ENCODE measurements around the gene RPAP3. TPM values are rescaled to one million over a fixed set of nuclear protein-coding genes. Genes with fewer than 3 reads are reported as not detected.
"Not testable (repeated sequence)": the region's sequence is repeated elsewhere in the genome, so short reads cannot be mapped to it uniquely, and the experiment has no call there.

RPAP3 gene
- total RNA-seq, 4 donors from 2014 or later: 17.9 to 24.9 (median 21.4) TPM

DNA sequence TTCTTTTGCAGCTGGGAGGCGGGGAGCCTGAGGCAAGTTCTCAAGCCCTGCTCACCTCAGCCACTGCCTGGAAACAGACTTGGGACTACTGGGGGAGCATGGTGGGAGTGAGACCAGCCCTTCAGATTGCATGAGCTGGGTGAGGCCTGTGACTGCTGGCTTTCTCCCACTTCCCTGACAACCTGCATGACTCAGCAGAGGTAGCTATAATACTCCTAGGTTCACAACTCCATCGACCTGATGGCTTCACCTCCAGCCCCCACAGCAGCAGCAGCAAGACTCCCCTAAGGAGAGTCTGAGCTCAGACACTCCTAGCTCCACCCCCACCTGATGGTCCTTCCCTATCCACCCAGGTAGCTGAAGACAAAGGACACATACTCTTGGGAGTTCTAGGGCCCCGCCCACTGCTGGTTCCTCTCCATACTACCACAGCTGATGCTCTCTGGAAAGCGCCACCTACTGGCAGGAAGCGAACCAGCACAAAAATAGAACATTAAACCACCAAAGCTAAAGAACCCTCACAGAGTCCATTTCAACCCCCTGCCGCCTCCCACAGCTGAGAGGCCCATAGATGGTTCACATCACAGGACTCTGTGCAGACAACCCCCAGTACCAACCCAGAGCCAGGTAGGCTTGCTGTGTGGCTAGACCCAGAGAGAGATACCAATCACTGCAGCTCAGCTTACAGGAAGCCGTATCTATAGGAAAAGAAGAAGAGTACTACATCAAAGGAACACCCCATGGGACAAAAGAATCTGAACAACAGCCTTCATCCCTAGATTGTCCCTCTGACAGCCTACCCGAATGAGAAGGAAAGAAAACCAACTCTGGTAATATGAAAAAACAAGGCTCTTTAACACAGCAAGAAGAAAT is 68.7 kb downstream of the RPAP3 start:
- intact Hi-C loops (cut with DNase I): no loop called here
- no peaks in the 10 kb centered on the region for H3K4me1 ChIP-seq
- no peak overlapping the region for H3K27ac ChIP-seq
- 57 to 67% methylated on average over 8 of the region's 8 CpGs for WGBS, 2 donors
- no peak overlapping the region for H3K4me3 ChIP-seq (replicated peaks in 1 of 3)
- no peaks in the 10 kb centered on the region for H3K27me3 ChIP-seq
- peak in 1 of 2 donors; percentile 4 for DNase-seq
- H3K9me3 ChIP-seq: no peaks in the 10 kb centered on the region
- TF ChIP-seq, protein P1, sequence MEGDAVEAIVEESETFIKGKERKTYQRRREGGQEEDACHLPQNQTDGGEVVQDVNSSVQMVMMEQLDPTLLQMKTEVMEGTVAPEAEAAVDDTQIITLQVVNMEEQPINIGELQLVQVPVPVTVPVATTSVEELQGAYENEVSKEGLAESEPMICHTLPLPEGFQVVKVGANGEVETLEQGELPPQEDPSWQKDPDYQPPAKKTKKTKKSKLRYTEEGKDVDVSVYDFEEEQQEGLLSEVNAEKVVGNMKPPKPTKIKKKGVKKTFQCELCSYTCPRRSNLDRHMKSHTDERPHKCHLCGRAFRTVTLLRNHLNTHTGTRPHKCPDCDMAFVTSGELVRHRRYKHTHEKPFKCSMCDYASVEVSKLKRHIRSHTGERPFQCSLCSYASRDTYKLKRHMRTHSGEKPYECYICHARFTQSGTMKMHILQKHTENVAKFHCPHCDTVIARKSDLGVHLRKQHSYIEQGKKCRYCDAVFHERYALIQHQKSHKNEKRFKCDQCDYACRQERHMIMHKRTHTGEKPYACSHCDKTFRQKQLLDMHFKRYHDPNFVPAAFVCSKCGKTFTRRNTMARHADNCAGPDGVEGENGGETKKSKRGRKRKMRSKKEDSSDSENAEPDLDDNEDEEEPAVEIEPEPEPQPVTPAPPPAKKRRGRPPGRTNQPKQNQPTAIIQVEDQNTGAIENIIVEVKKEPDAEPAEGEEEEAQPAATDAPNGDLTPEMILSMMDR (IDR thresholded peaks at IDR 0.05): peak in 1 of 6 experiments; percentile 25
- TF ChIP-seq POLR2A (IDR thresholded peaks at IDR 0.05): no peak
- no peaks in the 10 kb centered on the region for H3K36me3 ChIP-seq

DNA sequence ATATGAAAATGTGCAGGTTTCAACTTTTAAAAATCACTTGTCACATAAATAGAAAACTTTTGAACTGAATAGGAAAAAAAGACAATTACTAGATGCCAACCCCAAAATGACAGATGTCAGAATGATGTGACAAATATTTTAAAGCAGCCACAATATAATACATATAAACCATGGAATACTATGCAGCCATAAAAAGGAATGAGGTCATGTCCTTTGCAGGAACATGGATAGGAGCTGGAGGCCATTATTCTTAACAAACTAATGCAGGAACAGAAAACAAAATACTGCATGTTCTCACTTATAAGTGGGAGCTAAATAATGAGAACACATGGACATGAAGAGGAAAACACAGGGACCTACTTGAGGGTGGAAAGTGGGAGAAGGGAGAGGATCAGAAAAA is 70.1 kb downstream of the RPAP3 start:
- H3K4me3 ChIP-seq (replicated peaks in 1 of 3); H3K27ac ChIP-seq; intact Hi-C loops (cut with DNase I); H3K4me1 ChIP-seq; H3K27me3 ChIP-seq; H3K9me3 ChIP-seq; H3K36me3 ChIP-seq; DNase-seq: not testable (repeated sequence)

DNA sequence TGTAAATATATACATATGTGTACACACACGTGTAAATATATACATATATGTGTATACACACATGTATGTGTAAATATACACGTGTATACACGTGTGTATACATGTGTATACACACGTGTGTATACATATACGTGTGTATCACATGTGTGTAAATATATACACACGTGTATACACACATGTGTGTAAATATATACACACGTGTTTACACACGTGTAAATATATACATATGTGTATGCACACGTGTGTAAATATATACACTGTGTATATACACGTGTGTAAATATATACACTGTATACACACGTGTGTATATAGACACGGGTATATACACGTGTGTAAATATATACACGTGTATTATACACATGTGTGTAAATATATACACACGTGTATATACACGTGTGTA is 71.7 kb downstream of the RPAP3 start:
- no peak for TF ChIP-seq POLR2A (IDR thresholded peaks at IDR 0.05)
- TF ChIP-seq, protein P1 (IDR thresholded peaks at IDR 0.05): no peak
- no peak overlapping the region for H3K4me3 ChIP-seq (replicated peaks in 1 of 3)
- DNase-seq: no peak
- no peak overlapping the region for H3K27ac ChIP-seq
- no peaks in the 10 kb centered on the region for H3K27me3 ChIP-seq
- H3K4me1 ChIP-seq: no peaks in the 10 kb centered on the region
- H3K9me3 ChIP-seq: no peaks in the 10 kb centered on the region
- intact Hi-C loops (cut with DNase I): no loop called here
- H3K36me3 ChIP-seq: no peaks in the 10 kb centered on the region
- WGBS, 2 donors: 55 to 62% methylated on average over 16 of the region's 16 CpGs

DNA sequence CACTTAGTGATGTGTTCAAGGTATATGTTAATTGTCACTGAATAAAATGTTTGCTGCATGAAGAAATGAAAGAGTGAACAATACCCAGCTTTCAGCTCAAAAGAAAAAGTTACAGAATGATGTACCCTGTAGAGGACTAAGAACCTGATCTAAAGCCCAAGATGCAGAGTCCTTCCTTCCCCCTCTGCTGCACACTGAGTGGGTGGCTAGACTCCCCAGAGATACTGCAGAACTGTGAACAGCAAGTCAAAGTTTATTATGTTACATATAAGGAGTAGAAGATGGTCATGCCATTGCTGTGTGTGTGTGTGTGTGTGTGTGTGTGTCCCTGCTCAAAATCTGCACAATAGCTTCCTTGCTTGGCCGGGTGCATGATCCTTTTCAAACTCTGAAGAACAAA is 83.9 kb downstream of the RPAP3 start:
- no peak overlapping the region for H3K4me3 ChIP-seq (replicated peaks in 1 of 3)
- H3K4me1 ChIP-seq: no peaks in the 10 kb centered on the region
- no peaks in the 10 kb centered on the region for H3K27me3 ChIP-seq
- DNase-seq: no peak
- no peaks in the 10 kb centered on the region for H3K9me3 ChIP-seq
- no peak overlapping the region for H3K27ac ChIP-seq
- TF ChIP-seq POLR2A (IDR thresholded peaks at IDR 0.05): no peak
- TF ChIP-seq, protein P1 (IDR thresholded peaks at IDR 0.05): no peak
- no peaks in the 10 kb centered on the region for H3K36me3 ChIP-seq
- intact Hi-C loops (cut with DNase I): no loop called here
- WGBS, 2 donors: 58 to 64% methylated on average over 1 of the region's 1 CpG

DNA sequence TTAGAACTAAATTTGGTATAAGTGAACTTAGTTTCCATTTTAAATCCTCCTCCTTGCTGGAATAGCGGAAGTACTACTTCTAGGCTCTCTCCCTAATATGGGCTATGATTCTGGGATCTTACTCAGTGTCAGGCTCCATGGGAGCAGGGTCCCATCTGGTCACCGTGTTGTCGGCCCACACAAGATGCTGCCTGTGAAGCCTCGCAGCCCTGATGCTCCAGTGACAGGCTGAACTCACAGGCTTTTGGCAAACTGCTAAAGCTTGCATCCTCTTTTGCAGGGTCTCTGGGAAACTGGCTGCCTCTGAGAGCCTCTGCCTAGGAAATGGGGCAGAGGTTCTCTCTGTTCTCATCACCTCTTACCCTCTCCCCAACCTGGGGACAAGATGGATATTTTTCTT is 88.4 kb downstream of the RPAP3 start:
- Histone ChIP-seq H3K27me3 (no peaks in the 10 kb centered on the region), H3K4me3 (replicated peaks in 1 of 3) (no peak overlapping the region), H3K36me3 (no peaks in the 10 kb centered on the region), H3K27ac (no peak overlapping the region), H3K9me3 (no peaks in the 10 kb centered on the region), H3K4me1 (no peaks in the 10 kb centered on the region)
- 80 to 88% methylated on average over 4 of the region's 4 CpGs for WGBS, 2 donors
- no peak for TF ChIP-seq POLR2A (IDR thresholded peaks at IDR 0.05)
- TF ChIP-seq, protein P1 (IDR thresholded peaks at IDR 0.05): no peak
- intact Hi-C loops (cut with DNase I): no loop called here
- no peak for DNase-seq
